Astrocyte (in vitro differentiated cells and primary cell): ENCODE data around the gene MAGIX. TPM values are rescaled to one million over a fixed set of nuclear protein-coding genes. Genes with fewer than 3 reads are reported as not detected.

Experiments used
- DNase-seq: peaks from one replicate; pipeline ENCODE4 v3.0.0-alpha.2; 2010; ENCODE audit warnings: low read depth
- FAIRE-seq: peaks from 2 replicates; lab custom pipeline; 2011; peaks lifted over from hg19 to GRCh38; lab: Jason Lieb, UNC
- H2AFZ ChIP-seq: 2 replicates; pipeline ENCODE4 v1.6.0; 2012; ENCODE audit warnings: low read depth, low read length, inconsistent platforms
- H3K27ac ChIP-seq: 2 replicates; pipeline ENCODE4 v1.5.1; 2011; ENCODE audit warnings: low read depth, low read length, inconsistent platforms
- H3K27me3 ChIP-seq: 2 replicates; pipeline ENCODE4 v1.6.0; 2011; ENCODE audit warnings: low read length, inconsistent platforms; ENCODE audit not compliant: insufficient read depth
- H3K36me3 ChIP-seq: 2 replicates; pipeline ENCODE4 v1.5.1; 2011; ENCODE audit warnings: low read length, inconsistent platforms; ENCODE audit not compliant: insufficient read depth
- H3K4me1 ChIP-seq: 2 replicates; pipeline ENCODE4 v1.5.1; 2011; ENCODE audit warnings: low read length, inconsistent platforms; ENCODE audit not compliant: insufficient read depth
- H3K4me2 ChIP-seq: 2 replicates; pipeline ENCODE4 v1.6.0; 2012; ENCODE audit warnings: low read length, inconsistent platforms
- H3K4me3 ChIP-seq: 2 replicates; pipeline ENCODE4 v1.5.1; 2011; ENCODE audit warnings: low read depth, mild to moderate bottlenecking, low read length, inconsistent platforms; ENCODE audit not compliant: insufficient read depth
- H3K79me2 ChIP-seq: 2 replicates; pipeline ENCODE4 v1.6.0; 2012; ENCODE audit warnings: mild to moderate bottlenecking, low read length, inconsistent platforms; ENCODE audit not compliant: insufficient read depth
- H3K9ac ChIP-seq: 2 replicates; pipeline ENCODE4 v1.6.0; 2012; ENCODE audit warnings: mild to moderate bottlenecking, low read length, inconsistent platforms
- H3K9me3 ChIP-seq: 2 replicates; pipeline ENCODE4 v1.5.1; 2012; ENCODE audit warnings: low read depth, mild to moderate bottlenecking, low read length, inconsistent platforms; ENCODE audit not compliant: insufficient read depth
- H4K20me1 ChIP-seq: 2 replicates; pipeline ENCODE4 v1.6.0; 2012; ENCODE audit warnings: low read length, inconsistent platforms; ENCODE audit not compliant: insufficient read depth
- H3K27ac Mint-ChIP-seq: one replicate; pipeline ENCODE4 v1.8.0; 2021; ENCODE audit warnings: mild to moderate bottlenecking, mixed read lengths; ENCODE audit not compliant: unreplicated experiment
- H3K27me3 Mint-ChIP-seq: one replicate; pipeline ENCODE4 v1.8.0; 2021; ENCODE audit warnings: low read depth, mixed read lengths; ENCODE audit not compliant: unreplicated experiment
- H3K36me3 Mint-ChIP-seq: one replicate; pipeline ENCODE4 v1.8.0; 2021; ENCODE audit warnings: low read depth, mixed read lengths; ENCODE audit not compliant: unreplicated experiment
- H3K4me1 Mint-ChIP-seq: one replicate; pipeline ENCODE4 v1.8.0; 2021; ENCODE audit warnings: low read depth, mixed read lengths; ENCODE audit not compliant: unreplicated experiment
- H3K4me3 Mint-ChIP-seq: one replicate; pipeline ENCODE4 v1.8.0; 2021; ENCODE audit warnings: mild to moderate bottlenecking, moderate library complexity, mixed read lengths; ENCODE audit not compliant: unreplicated experiment
- H3K9me3 Mint-ChIP-seq: one replicate; pipeline ENCODE4 v1.8.0; 2021; ENCODE audit warnings: mild to moderate bottlenecking, mixed read lengths; ENCODE audit not compliant: unreplicated experiment
- CTCF ChIP-seq: IDR thresholded peaks from 2 replicates; pipeline ENCODE4 v1.5.1; 2011; ENCODE audit warnings: low read depth, mild to moderate bottlenecking, inconsistent platforms, low read length, moderate library complexity; ENCODE audit not compliant: insufficient read depth
- EZH2 ChIP-seq: IDR thresholded peaks from 2 replicates; pipeline ENCODE4 v1.6.1; 2012; ENCODE audit warnings: mild to moderate bottlenecking, low read length, inconsistent platforms; ENCODE audit not compliant: insufficient read depth
- total RNA-seq: library from RNA; stranded (reverse); gene quantifications from 2 replicates; pipeline ENCODE4 v1.2.1, GENCODE V29; 2021

MAGIX gene
- total RNA-seq, 1 donor from 2014 or later = 1.2 TPM

GRCh38 chrX:49184294-49185281 is 22.0 kb downstream of the MAGIX start:
- H2AFZ ChIP-seq = peak overlapping the region; percentile 60
- H3K4me1 ChIP-seq = no peaks in the 10 kb centered on the region
- H4K20me1 ChIP-seq = peaks cover 7% of the 10 kb centered on the region
- peak overlapping the region; percentile 66 for H3K27ac Mint-ChIP-seq
- no peaks in the 10 kb centered on the region for H3K36me3 ChIP-seq
- H3K4me3 Mint-ChIP-seq = peak overlapping the region; percentile 86
- no peaks in the 10 kb centered on the region for H3K27me3 Mint-ChIP-seq
- peak; percentile 63 for DNase-seq
- peak overlapping the region; percentile 85 for H3K4me2 ChIP-seq
- peak; percentile 47 for FAIRE-seq
- H3K36me3 Mint-ChIP-seq = no peaks in the 10 kb centered on the region
- H3K9me3 Mint-ChIP-seq = no peaks in the 10 kb centered on the region
- no peak overlapping the region for H3K9ac ChIP-seq
- no peaks in the 10 kb centered on the region for H3K27me3 ChIP-seq
- peak overlapping the region; percentile 39 for H3K4me3 ChIP-seq
- TF ChIP-seq CTCF (no peak), EZH2 (no peak)
- no peaks in the 10 kb centered on the region for H3K79me2 ChIP-seq
- H3K9me3 ChIP-seq = no peaks in the 10 kb centered on the region
- no peak overlapping the region for H3K27ac ChIP-seq
- H3K4me1 Mint-ChIP-seq = no peaks in the 10 kb centered on the region

- H3K4me3 Mint-ChIP-seq = peak within 1 kb of the TSS; percentile 86
- Histone ChIP-seq H4K20me1 (peaks cover 7% of the 10 kb centered on the region), H2AFZ (peak within 1 kb of the TSS; percentile 75), H3K27ac (no peak within 1 kb of the TSS), H3K4me1 (no peaks in the 10 kb centered on the region), H3K9me3 (no peaks in the 10 kb centered on the region), H3K27me3 (no peaks in the 10 kb centered on the region), H3K4me2 (peak within 1 kb of the TSS; percentile 85), H3K9ac (peak within 1 kb of the TSS; percentile 70), H3K79me2 (no peaks in the 10 kb centered on the region), H3K36me3 (no peaks in the 10 kb centered on the region), H3K4me3 (peak within 1 kb of the TSS; percentile 57)
- no peak for DNase-seq
- peak; percentile 5 for FAIRE-seq
- peak within 1 kb of the TSS; percentile 66 for H3K27ac Mint-ChIP-seq
- H3K27me3 Mint-ChIP-seq = no peaks in the 10 kb centered on the region
- no peak for TF ChIP-seq EZH2
- TF ChIP-seq CTCF = no peak
- H3K36me3 Mint-ChIP-seq = no peaks in the 10 kb centered on the region
- peaks cover 1% of the 10 kb centered on the region for H3K4me1 Mint-ChIP-seq
- no peaks in the 10 kb centered on the region for H3K9me3 Mint-ChIP-seq
Measured at GRCh38 chrX:49186125-49187027, 23.8 kb downstream of the MAGIX start, which contains the start of gene PRICKLE3. Gene PRICKLE3 (minus strand): TSS chrX:49186373. CDS start chrX:49186297, 76 bp downstream.
